SU-DHL-6 (cell line): ENCODE data around the gene TP73.

ENCODE experiments used
- CTCF ChIP-seq: fragments of 200-600 bp; sonication (generic); IDR thresholded peaks from one replicate; pipeline ENCODE4 v1.5.1; 2017; ENCODE audit warnings: antibody characterized with exemption, mild to moderate bottlenecking, low read length, moderate library complexity; ENCODE audit not compliant: insufficient read depth, poor library complexity, severe bottlenecking
- EZH2phosphoT487 ChIP-seq: fragments of 200-600 bp; sonication (generic), shearing (Covaris generic); conservative IDR thresholded peaks from 2 replicates; pipeline ENCODE4 v1.6.1; 2018; ENCODE audit warnings: mild to moderate bottlenecking, antibody characterized with exemption, low read length, moderate library complexity, mixed read lengths

- TF ChIP-seq CTCF = peak; percentile 11
- no peak for TF ChIP-seq EZH2phosphoT487
These were observed 74.9 kb downstream of the TP73 start for GRCh38 chr1:3727042-3727824.
